Activated CD4-positive, alpha-beta memory T cell treated with anti-CD3 and anti-CD28 coated beads for 36 hours (primary cell): ENCODE results near the gene SLC49A3. TPM values are rescaled to one million over a fixed set of nuclear protein-coding genes. Genes with fewer than 3 reads are reported as not detected.

ENCODE experiments used
- CTCF ChIA-PET: fragments of 350-600 bp; sonication (Branson Sonifier 250); formaldehyde crosslinking; loops from one replicate; lab custom pipeline; 2021; ENCODE audit warnings: antibody characterized with exemption, inconsistent platforms; lab: Charles Lee
- POLR2A ChIA-PET: fragments of 350-600 bp; sonication (Branson Sonifier 250); formaldehyde crosslinking; loops from one replicate; lab custom pipeline; 2021; ENCODE audit warnings: antibody characterized with exemption; lab: Charles Lee
- DNase-seq: peaks from one replicate; pipeline ENCODE4 v3.0.0-alpha.2; 2020
- H3K27ac Mint-ChIP-seq: one replicate; pipeline ENCODE4 v1.8.0; 2021; ENCODE audit warnings: mixed read lengths
- H3K27me3 Mint-ChIP-seq: one replicate; pipeline ENCODE4 v1.8.0; 2021; ENCODE audit warnings: mixed read lengths
- H3K36me3 Mint-ChIP-seq: one replicate; pipeline ENCODE4 v1.8.0; 2021; ENCODE audit warnings: mixed read lengths
- H3K4me1 Mint-ChIP-seq: one replicate; pipeline ENCODE4 v1.8.0; 2021; ENCODE audit warnings: low read depth, mixed read lengths
- H3K4me3 Mint-ChIP-seq: one replicate; pipeline ENCODE4 v1.8.0; 2021; ENCODE audit warnings: mild to moderate bottlenecking, mixed read lengths
- H3K9me3 Mint-ChIP-seq: one replicate; pipeline ENCODE4 v1.8.0; 2021; ENCODE audit warnings: mixed read lengths
- intact Hi-C: fragments of 100-400 bp; cut with micrococcal nuclease; formaldehyde crosslinking; loops from one replicate; pipeline ENCODE4 v1.15.1; 2023
- total RNA-seq, 2 experiments: library from RNA; stranded (reverse); gene quantifications; one replicate each; pipeline ENCODE4 v1.2.3, GENCODE V29; 2021

SLC49A3 gene
- total RNA-seq, 2 experiments from 2014 or later, result 0.19 TPM; not detected in 1

DNA sequence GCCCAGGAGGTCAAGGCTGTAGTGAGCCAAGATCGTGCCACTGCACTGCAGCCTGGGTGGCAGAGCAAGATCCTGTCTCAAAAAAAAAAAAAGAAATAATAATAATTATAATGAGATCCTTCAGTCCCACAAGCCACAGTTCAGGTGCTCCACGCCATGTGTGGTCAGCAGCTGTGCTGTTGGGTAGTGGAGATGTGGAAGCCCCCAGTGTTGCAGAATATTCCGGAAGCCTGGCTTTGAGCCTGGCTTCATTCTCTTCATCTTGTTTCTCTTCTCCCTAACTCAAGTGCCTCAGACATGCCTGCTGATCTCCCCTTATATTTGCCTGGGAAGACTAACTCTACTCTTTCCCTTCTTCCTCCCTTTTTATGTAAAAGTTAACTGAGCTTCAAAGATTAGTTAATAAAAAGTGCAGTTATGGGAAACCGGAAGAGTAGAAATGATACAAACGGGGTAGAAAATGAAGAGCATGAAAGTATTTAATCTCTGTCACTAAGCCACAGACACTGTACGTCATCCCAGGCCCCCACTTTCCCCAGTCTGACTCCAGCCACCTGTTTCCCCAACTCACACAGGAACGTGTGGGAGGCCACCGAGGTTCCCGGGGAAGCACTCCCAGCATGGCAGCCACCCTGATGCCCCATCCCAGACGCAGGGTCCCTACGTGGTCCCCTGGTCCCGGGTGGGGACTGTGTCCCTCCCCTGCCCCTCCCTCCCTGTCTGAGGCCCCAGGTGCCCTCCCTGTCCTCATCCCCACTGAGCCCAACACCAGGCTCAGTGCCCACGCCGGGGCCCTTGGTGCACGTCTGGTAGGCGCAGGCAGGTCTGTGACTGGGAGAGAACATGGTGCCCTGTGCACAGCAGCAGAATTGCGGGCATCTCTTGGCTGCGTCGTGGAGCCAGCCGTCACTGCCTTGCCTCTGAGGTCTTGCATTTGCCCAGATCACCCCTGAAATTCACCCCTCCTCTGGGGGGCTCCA lies 40.7 kb upstream of the SLC49A3 start:
- intact Hi-C loops, result no loop called here
- Mint-ChIP-seq H3K27me3 (no peaks in the 10 kb centered on the region), H3K9me3 (no peaks in the 10 kb centered on the region), H3K4me1 (peaks cover 6% of the 10 kb centered on the region), H3K36me3 (peaks cover 15% of the 10 kb centered on the region), H3K27ac (no peak overlapping the region), H3K4me3 (no peak overlapping the region)
- ChIA-PET CTCF (no interaction called here), POLR2A (no interaction called here)
- DNase-seq, result no peak

- no peaks in the 10 kb centered on the region for H3K9me3 Mint-ChIP-seq
- no peak for DNase-seq
- H3K4me3 Mint-ChIP-seq, result no peak overlapping the region
- CTCF ChIA-PET, result interaction anchor here (0.9 kb wide), 1 partner anchor 15 kb away, joined by 4 read pairs; no protein-coding TSS in a partner anchor
- intact Hi-C loops, result no loop called here
- no peaks in the 10 kb centered on the region for H3K27me3 Mint-ChIP-seq
- no peak overlapping the region for H3K27ac Mint-ChIP-seq
- POLR2A ChIA-PET, result no interaction called here
- peaks cover 11% of the 10 kb centered on the region for H3K36me3 Mint-ChIP-seq
- H3K4me1 Mint-ChIP-seq, result peaks cover 8% of the 10 kb centered on the region
These were observed 38.6 kb upstream of the SLC49A3 start for GRCh38 chr4:727576-727975.

- no peak overlapping the region for H3K27ac Mint-ChIP-seq
- POLR2A ChIA-PET, result no interaction called here
- no peaks in the 10 kb centered on the region for H3K27me3 Mint-ChIP-seq
- intact Hi-C loops, result no loop called here
- no peak overlapping the region for H3K4me3 Mint-ChIP-seq
- H3K36me3 Mint-ChIP-seq, result peaks cover 17% of the 10 kb centered on the region
- H3K4me1 Mint-ChIP-seq, result peaks cover 8% of the 10 kb centered on the region
- H3K9me3 Mint-ChIP-seq, result no peaks in the 10 kb centered on the region
- DNase-seq, result no peak
- CTCF ChIA-PET, result no interaction called here
These were observed 37.9 kb upstream of the SLC49A3 start for GRCh38 chr4:726838-727237.

DNA sequence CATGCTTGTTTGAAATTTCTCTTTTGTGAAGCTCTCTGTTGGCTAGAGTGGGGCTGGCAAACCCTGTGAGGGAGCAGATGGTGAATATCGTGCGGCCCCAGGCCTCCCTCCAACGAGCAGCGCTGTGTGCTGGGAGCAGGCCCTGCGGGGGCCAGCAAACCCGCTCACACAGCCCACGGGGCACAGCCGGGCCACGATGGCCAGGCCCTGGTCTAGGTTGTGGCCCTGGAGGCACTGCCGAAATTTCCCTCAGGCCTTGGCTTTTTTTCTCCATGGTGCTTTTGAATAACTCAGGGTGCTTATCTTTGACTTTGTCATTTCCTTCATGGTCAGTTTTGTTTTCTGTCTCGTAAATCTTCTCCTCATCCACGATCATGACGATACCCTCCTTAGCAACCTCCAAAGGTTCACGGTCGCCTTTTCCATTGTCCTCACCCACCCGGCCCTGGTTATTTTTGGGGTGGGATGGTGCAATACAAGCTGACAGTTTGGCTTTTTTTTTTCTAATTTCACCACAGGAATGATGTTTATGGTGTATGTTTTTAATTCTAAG lies 37.4 kb upstream of the SLC49A3 start:
- no peak for DNase-seq
- CTCF ChIA-PET, result no interaction called here
- Mint-ChIP-seq H3K9me3 (no peaks in the 10 kb centered on the region), H3K27me3 (no peaks in the 10 kb centered on the region), H3K36me3 (peaks cover 22% of the 10 kb centered on the region), H3K4me3 (no peak overlapping the region), H3K27ac (no peak overlapping the region), H3K4me1 (peaks cover 8% of the 10 kb centered on the region)
- intact Hi-C loops, result no loop called here
- POLR2A ChIA-PET, result no interaction called here

DNA sequence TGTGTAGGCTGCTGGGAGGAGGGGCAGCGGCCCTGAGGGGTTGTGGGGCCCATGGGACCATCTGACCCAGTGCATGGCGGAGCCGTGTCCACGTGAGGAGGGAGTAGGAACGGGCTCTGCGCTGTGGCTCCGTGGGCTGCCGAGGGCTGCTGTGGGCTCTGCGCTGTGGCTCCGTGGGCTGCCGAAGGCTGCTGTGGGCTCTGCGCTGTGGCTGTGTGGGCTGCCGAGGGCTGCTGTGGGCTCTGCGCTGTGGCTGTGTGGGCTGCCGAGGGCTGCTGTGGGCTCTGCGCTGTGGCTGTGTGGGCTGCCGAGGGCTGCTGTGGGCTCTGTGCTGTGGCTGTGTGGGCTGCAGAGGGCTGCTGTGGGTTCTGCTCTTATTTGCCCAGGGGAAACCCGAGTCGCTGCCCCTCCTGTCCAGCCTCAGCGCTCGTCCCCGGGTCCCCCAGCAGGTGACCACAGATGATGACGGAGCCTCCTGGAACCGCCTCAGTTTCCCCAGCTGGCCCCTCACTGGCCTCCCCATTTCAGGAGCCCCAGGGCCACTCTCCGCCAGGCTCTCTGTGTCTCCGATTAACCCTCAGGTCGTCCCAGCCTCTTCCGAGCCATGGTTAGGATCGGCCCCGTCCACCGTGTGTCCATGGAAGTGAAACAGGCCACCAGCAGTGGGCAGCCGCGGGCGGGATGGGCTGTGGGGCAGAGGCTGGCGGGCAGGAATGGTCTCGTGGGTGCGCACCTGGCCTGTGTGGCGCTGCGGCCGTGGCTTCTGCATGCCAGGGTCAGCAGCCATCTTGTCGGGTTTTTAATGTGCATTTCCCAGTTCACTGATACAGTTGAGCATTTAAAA lies 36.7 kb upstream of the SLC49A3 start:
- CTCF ChIA-PET, result no interaction called here
- Mint-ChIP-seq H3K36me3 (peaks cover 22% of the 10 kb centered on the region), H3K27me3 (no peaks in the 10 kb centered on the region), H3K4me3 (no peak overlapping the region), H3K4me1 (peaks cover 8% of the 10 kb centered on the region), H3K9me3 (no peaks in the 10 kb centered on the region), H3K27ac (no peak overlapping the region)
- no peak for DNase-seq
- intact Hi-C loops, result no loop called here
- POLR2A ChIA-PET, result no interaction called here

GRCh38 chr4:723751-724530 lies 35.0 kb upstream of the SLC49A3 start:
- DNase-seq, result no peak
- Mint-ChIP-seq H3K27ac (no peak overlapping the region), H3K27me3 (no peaks in the 10 kb centered on the region), H3K4me1 (peaks cover 8% of the 10 kb centered on the region), H3K36me3 (peaks cover 23% of the 10 kb centered on the region), H3K9me3 (no peaks in the 10 kb centered on the region), H3K4me3 (no peak overlapping the region)
- ChIA-PET POLR2A (interaction anchor here (0.5 kb wide), 1 partner anchor 376 kb away, joined by 4 read pairs; no protein-coding TSS in a partner anchor), CTCF (no interaction called here)
- intact Hi-C loops, result no loop called here

DNA sequence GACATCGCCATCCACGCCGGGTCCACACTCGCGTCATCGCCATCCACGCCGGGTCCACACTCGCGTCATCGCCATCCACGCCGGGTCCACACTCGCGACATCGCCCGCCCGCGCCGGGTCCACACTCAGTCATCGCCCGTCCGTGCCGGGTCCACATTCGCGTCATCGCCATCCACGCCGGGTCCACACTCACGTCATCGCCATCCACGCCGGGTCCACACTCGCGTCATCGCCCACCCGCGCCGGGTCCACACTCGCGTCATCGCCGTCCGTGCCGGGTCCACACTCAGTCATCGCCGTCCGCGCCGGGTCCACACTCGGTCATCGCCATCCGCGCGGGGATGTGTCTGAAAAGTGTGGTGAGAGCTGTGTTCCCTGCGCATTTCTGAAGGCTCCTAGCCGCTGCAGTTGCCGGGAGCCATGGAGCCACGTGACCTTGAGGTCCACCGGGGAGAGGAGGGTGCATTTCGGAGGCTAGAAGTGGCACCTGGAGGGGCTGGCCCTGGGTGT lies 34.0 kb upstream of the SLC49A3 start:
- H3K36me3 Mint-ChIP-seq, result peaks cover 23% of the 10 kb centered on the region
- POLR2A ChIA-PET, result no interaction called here
- no peaks in the 10 kb centered on the region for H3K27me3 Mint-ChIP-seq
- H3K9me3 Mint-ChIP-seq, result no peaks in the 10 kb centered on the region
- CTCF ChIA-PET, result no interaction called here
- no peak for DNase-seq
- H3K4me3 Mint-ChIP-seq, result no peak overlapping the region
- H3K27ac Mint-ChIP-seq, result no peak overlapping the region
- intact Hi-C loops, result no loop called here
- peaks cover 8% of the 10 kb centered on the region for H3K4me1 Mint-ChIP-seq

DNA sequence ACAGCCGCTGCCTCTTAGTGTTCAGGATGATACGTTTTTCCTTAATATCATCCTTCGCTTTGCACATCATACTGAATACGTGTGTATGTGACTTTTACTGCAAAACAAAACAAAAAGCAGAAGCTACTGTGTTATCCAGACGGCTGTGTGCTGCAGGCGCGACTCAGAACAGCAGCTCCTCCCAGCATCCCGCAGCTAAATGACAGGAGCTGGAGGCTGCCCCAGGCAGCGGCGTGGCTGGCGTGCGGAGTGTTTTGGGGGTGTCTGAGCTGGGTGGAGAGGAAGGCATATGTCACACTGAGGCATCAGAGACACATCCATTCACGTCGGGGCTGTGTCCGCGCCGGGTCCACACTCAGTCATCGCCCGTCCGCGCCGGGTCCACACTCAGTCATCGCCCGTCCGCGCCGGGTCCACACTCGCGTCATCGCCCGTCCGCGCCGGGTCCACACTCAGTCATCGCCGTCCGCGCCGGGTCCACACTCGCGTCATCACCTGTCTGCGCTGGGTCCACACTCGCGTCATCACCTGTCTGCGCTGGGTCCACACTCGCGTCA lies 33.3 kb upstream of the SLC49A3 start:
- Mint-ChIP-seq H3K36me3 (peaks cover 23% of the 10 kb centered on the region), H3K27ac (no peak overlapping the region), H3K27me3 (no peaks in the 10 kb centered on the region), H3K9me3 (no peaks in the 10 kb centered on the region), H3K4me3 (no peak overlapping the region), H3K4me1 (peaks cover 9% of the 10 kb centered on the region)
- DNase-seq, result no peak
- intact Hi-C loops, result no loop called here
- ChIA-PET POLR2A (no interaction called here), CTCF (no interaction called here)

GRCh38 chr4:721261-722168 lies 32.6 kb upstream of the SLC49A3 start:
- Mint-ChIP-seq H3K27ac (no peak overlapping the region), H3K27me3 (no peaks in the 10 kb centered on the region), H3K9me3 (no peaks in the 10 kb centered on the region), H3K4me3 (no peak overlapping the region), H3K4me1 (peaks cover 6% of the 10 kb centered on the region), H3K36me3 (peaks cover 23% of the 10 kb centered on the region)
- POLR2A ChIA-PET, result no interaction called here
- DNase-seq, result no peak
- CTCF ChIA-PET, result no interaction called here
- intact Hi-C loops, result no loop called here

GRCh38 chr4:720111-720860 lies 31.3 kb upstream of the SLC49A3 start:
- intact Hi-C loops, result no loop called here
- POLR2A ChIA-PET, result no interaction called here
- peaks cover 23% of the 10 kb centered on the region for H3K36me3 Mint-ChIP-seq
- CTCF ChIA-PET, result no interaction called here
- H3K9me3 Mint-ChIP-seq, result no peaks in the 10 kb centered on the region
- peaks cover 4% of the 10 kb centered on the region for H3K4me1 Mint-ChIP-seq
- no peak for DNase-seq
- no peak overlapping the region for H3K4me3 Mint-ChIP-seq
- no peaks in the 10 kb centered on the region for H3K27me3 Mint-ChIP-seq
- no peak overlapping the region for H3K27ac Mint-ChIP-seq
